Spleen (tissue), 7 donors: ENCODE measurements around the gene SPATA12.

ENCODE experiments used
- CTCF ChIP-seq, 11 experiments: fragments of 200-600 bp in 7 of 11; fragments of 450-650 bp in 4 of 11; sonication (generic) in 4 of 11; IDR thresholded peaks in 8 of 11; conservative IDR thresholded peaks in 3 of 11; 1 replicate in 7 of 11; 2 replicates in 4 of 11; pipeline versions ENCODE4 v1.4.0 to v1.8.0; 2016 to 2021; ENCODE audit warnings: antibody characterized with exemption in 11 of 11, inconsistent platforms in 4 of 11, mild to moderate bottlenecking in 1 of 11
- POLR2A ChIP-seq, 3 donors: fragments of 450-650 bp; IDR thresholded peaks; one replicate each; pipeline ENCODE4 v1.5.1; 2017; ENCODE audit warnings: antibody characterized with exemption in 3 of 3, mild to moderate bottlenecking in 1 of 3
- POLR2AphosphoS5 ChIP-seq, 3 donors: sonication (generic); formaldehyde crosslinking; IDR thresholded peaks; one replicate each; pipeline ENCODE4 v1.5.1; 2017; ENCODE audit warnings: antibody characterized with exemption in 3 of 3
- donor health status: DM: no; HTN: no; CAD: no; lungs with moderate emphysema.
- donor health status: DM: no; HTN: no; CAD: no.
- donor health status: DM: no; HTN: no; CAD: no.

- TF ChIP-seq CTCF (IDR thresholded peaks at IDR 0.05 in 8 of 11, conservative IDR thresholded peaks at IDR 0.05 in 3 of 11) (no peak), POLR2A (IDR thresholded peaks at IDR 0.05) (no peak), POLR2AphosphoS5 (IDR thresholded peaks at IDR 0.05) (no peak)
Measured at GRCh38 chr3:57076422-57076951, 16.0 kb downstream of the SPATA12 start.
